Osteocyte (in vitro differentiated cells): ENCODE measurements around the gene DOCK1. TPM values are rescaled to one million over a fixed set of nuclear protein-coding genes. Genes with fewer than 3 reads are reported as not detected.
"Not testable (repeated sequence)": the region's sequence is repeated elsewhere in the genome, so short reads cannot be mapped to it uniquely, and the experiment has no call there.

Experiments used
- DNase-seq: peaks from one replicate; pipeline ENCODE4 v3.0.0; 2021; ENCODE audit warnings: mixed read lengths; ENCODE audit not compliant: unreplicated experiment; ENCODE audit errors: extremely low spot score
- H3K27ac Mint-ChIP-seq: one replicate; pipeline ENCODE4 v1.8.0; 2021; ENCODE audit warnings: mild to moderate bottlenecking, mixed read lengths; ENCODE audit not compliant: unreplicated experiment
- H3K27me3 Mint-ChIP-seq: one replicate; pipeline ENCODE4 v1.8.0; 2021; ENCODE audit warnings: mixed read lengths; ENCODE audit not compliant: unreplicated experiment
- H3K36me3 Mint-ChIP-seq: one replicate; pipeline ENCODE4 v1.8.0; 2021; ENCODE audit warnings: mixed read lengths; ENCODE audit not compliant: unreplicated experiment
- H3K4me1 Mint-ChIP-seq: one replicate; pipeline ENCODE4 v1.8.0; 2021; ENCODE audit warnings: mixed read lengths; ENCODE audit not compliant: unreplicated experiment
- H3K4me3 Mint-ChIP-seq: one replicate; pipeline ENCODE4 v1.8.0; 2021; ENCODE audit warnings: mild to moderate bottlenecking, moderate library complexity, mixed read lengths; ENCODE audit not compliant: unreplicated experiment
- H3K9me3 Mint-ChIP-seq: one replicate; pipeline ENCODE4 v1.8.0; 2021; ENCODE audit warnings: mixed read lengths; ENCODE audit not compliant: unreplicated experiment
- CTCF ChIP-seq: fragments of 200-600 bp; sonication (generic); IDR thresholded peaks from 2 replicates; pipeline ENCODE4 v1.5.0; 2021; ENCODE audit warnings: antibody characterized with exemption, mild to moderate bottlenecking, moderate library complexity
- total RNA-seq: library from RNA; stranded (reverse); gene quantifications from 2 replicates; pipeline ENCODE4 v1.2.1, GENCODE V29; 2021

Gene DOCK1
- total RNA-seq, 1 donor from 2014 or later: 66.3 TPM

GRCh38 chr10:126880926-126881325 is 24.3 kb upstream of the DOCK1 start:
- TF ChIP-seq CTCF: no peak
- no peak overlapping the region for H3K4me3 Mint-ChIP-seq
- DNase-seq: no peak
- H3K9me3 Mint-ChIP-seq: no peaks in the 10 kb centered on the region
- H3K27me3 Mint-ChIP-seq: peaks cover 15% of the 10 kb centered on the region
- no peaks in the 10 kb centered on the region for H3K4me1 Mint-ChIP-seq
- no peak overlapping the region for H3K27ac Mint-ChIP-seq
- no peaks in the 10 kb centered on the region for H3K36me3 Mint-ChIP-seq

- DNase-seq, H3K27ac Mint-ChIP-seq, H3K9me3 Mint-ChIP-seq, H3K4me3 Mint-ChIP-seq, H3K36me3 Mint-ChIP-seq, H3K4me1 Mint-ChIP-seq: not testable (repeated sequence)
- H3K27me3 Mint-ChIP-seq: peaks cover 15% of the 10 kb centered on the region
Measured at GRCh38 chr10:126882055-126882454, 23.2 kb upstream of the DOCK1 start.

- H3K9me3 Mint-ChIP-seq, H3K36me3 Mint-ChIP-seq, H3K4me1 Mint-ChIP-seq, H3K27me3 Mint-ChIP-seq, DNase-seq, H3K27ac Mint-ChIP-seq, H3K4me3 Mint-ChIP-seq: not testable (repeated sequence)
Measured at GRCh38 chr10:126888436-126888835, 16.8 kb upstream of the DOCK1 start.

GRCh38 chr10:126889421-126889820 is 15.8 kb upstream of the DOCK1 start:
- H3K4me3 Mint-ChIP-seq: no peak overlapping the region
- H3K27me3 Mint-ChIP-seq: no peaks in the 10 kb centered on the region
- H3K4me1 Mint-ChIP-seq: peaks cover 6% of the 10 kb centered on the region

GRCh38 chr10:126890797-126891196 is 14.4 kb upstream of the DOCK1 start:
- H3K4me3 Mint-ChIP-seq, H3K27ac Mint-ChIP-seq, H3K9me3 Mint-ChIP-seq: not testable (repeated sequence)

More at GRCh38 chr10:126889421-126889820, 15.8 kb upstream of the DOCK1 start:
- Mint-ChIP-seq H3K36me3 (no peaks in the 10 kb centered on the region), H3K9me3 (no peaks in the 10 kb centered on the region), H3K27ac (no peak overlapping the region)
- no peak for TF ChIP-seq CTCF
- DNase-seq: no peak

GRCh38 chr10:126892226-126893175 is 12.7 kb upstream of the DOCK1 start:
- Mint-ChIP-seq H3K4me1 (peaks cover 6% of the 10 kb centered on the region), H3K9me3 (no peaks in the 10 kb centered on the region), H3K4me3 (no peak overlapping the region), H3K27ac (no peak overlapping the region), H3K27me3 (no peaks in the 10 kb centered on the region), H3K36me3 (no peaks in the 10 kb centered on the region)
- DNase-seq: no peak
- no peak for TF ChIP-seq CTCF

More at GRCh38 chr10:126890797-126891196, 14.4 kb upstream of the DOCK1 start:
- not testable (repeated sequence) for H3K4me1 Mint-ChIP-seq, H3K36me3 Mint-ChIP-seq, DNase-seq, H3K27me3 Mint-ChIP-seq
